Measurements from ENCODE around the gene SOX13.

Gene SOX13

GRCh38 chr1:204162494-204163074 is 89.7 kb downstream of the SOX13 start:
- peak; percentile 80 to 90 for DNase-seq (ENCODE audit: low read depth in 1 of 2, low spot score in 1 of 2)
- in situ Hi-C loops (cut with HindIII; ENCODE audit: low pct_unique_long_range_greater_than_20kb, low sequenced_read_pairs), result no loop called here

GRCh38 chr1:204166219-204166618 is 93.3 kb downstream of the SOX13 start, which contains the start of gene REN:
REN (minus strand) TSS chr1:204166337; CDS start chr1:204166293, 44 bp downstream.
- TF ChIP-seq JUND (IDR thresholded peaks at IDR 0.05; ENCODE audit: low read depth), result no peak
- in situ Hi-C loops (cut with HindIII; ENCODE audit: low pct_unique_long_range_greater_than_20kb, low sequenced_read_pairs), result no loop called here
- DNase-seq (ENCODE audit: low read depth in 1 of 2, low spot score in 1 of 2), result no peak

More at GRCh38 chr1:204162494-204163074, 89.7 kb downstream of the SOX13 start:
- TF ChIP-seq JUND (IDR thresholded peaks at IDR 0.05; ENCODE audit: low read depth), result no peak

DNA sequence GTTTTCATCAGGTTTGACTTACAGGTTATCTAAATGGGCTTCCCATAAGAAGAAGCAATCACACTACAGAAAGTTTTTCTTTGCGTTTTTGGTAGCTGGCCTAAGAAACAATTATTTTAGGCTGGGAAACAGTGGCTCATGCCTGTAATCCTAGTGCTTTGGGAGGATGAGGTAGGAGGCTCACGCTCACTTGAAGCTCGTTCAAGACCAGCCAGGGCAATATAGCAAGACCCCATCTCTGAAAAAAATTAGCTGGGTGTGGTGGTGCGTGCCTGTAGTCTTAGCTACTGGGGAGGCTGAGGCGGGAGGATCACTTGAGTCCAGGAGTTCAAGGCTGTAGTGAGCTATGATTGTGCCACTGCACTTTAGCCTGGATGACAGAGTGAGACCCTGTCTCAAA is 94.8 kb downstream of the SOX13 start:
- in situ Hi-C loops (cut with HindIII; ENCODE audit: low pct_unique_long_range_greater_than_20kb, low sequenced_read_pairs), result no loop called here
- no peak for TF ChIP-seq JUND (IDR thresholded peaks at IDR 0.05; ENCODE audit: low read depth)
- DNase-seq (ENCODE audit: low read depth in 1 of 2, low spot score in 1 of 2), result no peak

DNA sequence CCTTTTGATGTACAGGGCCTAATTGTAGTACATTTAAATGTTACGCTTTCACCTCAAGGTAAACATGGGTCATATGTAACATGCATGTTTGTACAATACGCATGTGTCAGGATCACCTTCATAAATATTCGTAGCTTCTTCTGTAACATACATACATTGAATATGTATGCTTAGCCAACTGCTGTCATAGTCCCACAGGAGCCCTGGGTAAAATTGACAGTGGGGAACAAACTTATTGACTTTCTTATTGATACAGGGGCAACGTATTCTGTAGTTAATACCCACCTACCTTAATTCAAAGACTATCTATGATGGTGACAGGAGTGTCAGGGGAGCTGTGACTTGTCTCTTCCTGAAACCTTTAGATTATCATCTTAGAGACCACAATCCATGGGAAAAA is 96.9 kb downstream of the SOX13 start:
- no peak for DNase-seq (ENCODE audit: low read depth in 1 of 2, low spot score in 1 of 2)
- in situ Hi-C loops (cut with HindIII; ENCODE audit: low pct_unique_long_range_greater_than_20kb, low sequenced_read_pairs), result no loop called here
- no peak for TF ChIP-seq JUND (IDR thresholded peaks at IDR 0.05; ENCODE audit: low read depth)

DNA sequence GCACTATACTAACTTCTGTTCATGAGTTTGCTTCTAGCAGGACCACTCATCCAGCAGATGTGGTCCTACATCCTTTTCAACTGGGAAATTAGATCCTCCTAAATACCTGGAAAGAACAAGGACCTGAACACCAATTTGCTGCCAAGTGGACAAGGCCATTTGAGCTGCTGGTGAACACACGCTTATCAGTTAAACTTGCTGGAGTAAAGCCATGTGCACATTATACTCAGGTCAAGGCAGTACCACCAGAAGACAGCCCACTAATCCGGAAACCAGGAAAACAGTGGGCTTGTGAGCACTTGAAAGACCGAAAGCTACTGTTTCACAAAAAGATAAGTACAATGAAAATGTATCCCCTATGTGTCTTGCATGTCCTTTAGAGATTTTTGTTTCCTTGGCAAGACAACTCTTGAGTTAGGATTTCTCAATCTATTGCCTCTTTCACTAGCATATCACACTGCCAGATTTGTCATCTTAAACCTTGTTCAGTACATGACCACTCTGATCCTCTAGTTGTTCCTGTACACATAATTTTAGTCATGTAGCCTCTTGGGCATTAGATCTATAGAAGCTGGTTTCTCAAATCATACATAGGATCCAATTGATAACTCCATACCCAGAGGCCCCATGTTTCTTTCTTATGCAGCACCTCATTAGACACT is 97.7 kb downstream of the SOX13 start:
- in situ Hi-C loops (cut with HindIII; ENCODE audit: low pct_unique_long_range_greater_than_20kb, low sequenced_read_pairs), result no loop called here

GRCh38 chr1:204171751-204172178 is 98.8 kb downstream of the SOX13 start:
- DNase-seq (ENCODE audit: low read depth in 1 of 2, low spot score in 1 of 2), result peak in 1 of 2 experiments; percentile 74
- in situ Hi-C loops (cut with HindIII; ENCODE audit: low pct_unique_long_range_greater_than_20kb, low sequenced_read_pairs), result no loop called here
- no peak for TF ChIP-seq JUND (IDR thresholded peaks at IDR 0.05; ENCODE audit: low read depth)

More for the DNA sequence above, 97.7 kb downstream of the SOX13 start:
- no peak for TF ChIP-seq JUND (IDR thresholded peaks at IDR 0.05; ENCODE audit: low read depth)
- DNase-seq (ENCODE audit: low read depth in 1 of 2, low spot score in 1 of 2), result no peak

DNA sequence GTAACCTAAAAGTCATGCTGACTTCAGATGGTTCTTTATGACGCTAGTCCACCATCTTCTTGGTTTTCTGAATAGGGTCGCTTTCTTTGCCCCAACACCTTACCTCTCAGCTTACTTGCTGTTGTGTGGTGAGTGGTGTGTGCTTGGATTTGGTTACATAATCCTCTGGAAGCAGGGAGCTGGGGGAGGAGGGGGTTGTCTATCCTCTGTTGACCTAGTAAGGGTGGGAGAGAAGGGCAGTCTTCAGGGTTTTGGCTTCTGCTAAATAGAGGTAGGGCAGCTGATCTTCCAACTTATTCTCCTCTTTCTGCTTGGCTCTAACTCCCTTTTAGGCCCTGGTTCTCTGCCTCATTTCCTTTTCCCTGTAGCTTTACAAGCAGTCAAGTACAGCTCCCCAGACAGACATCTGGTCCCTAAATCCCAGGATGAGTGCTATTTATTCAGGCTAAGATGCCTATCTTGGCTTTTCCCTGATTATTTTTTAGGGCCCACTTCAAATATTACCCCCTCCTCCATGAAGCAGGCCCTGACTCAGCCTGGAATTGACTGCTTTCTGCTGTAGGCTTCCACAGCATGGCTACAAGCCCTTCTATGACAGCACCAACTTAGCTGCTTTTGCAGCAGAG is 99.6 kb downstream of the SOX13 start:
- in situ Hi-C loops (cut with HindIII; ENCODE audit: low pct_unique_long_range_greater_than_20kb, low sequenced_read_pairs), result no loop called here
- DNase-seq (ENCODE audit: low read depth in 1 of 2, low spot score in 1 of 2), result no peak
- no peak for TF ChIP-seq JUND (IDR thresholded peaks at IDR 0.05; ENCODE audit: low read depth)

DNA sequence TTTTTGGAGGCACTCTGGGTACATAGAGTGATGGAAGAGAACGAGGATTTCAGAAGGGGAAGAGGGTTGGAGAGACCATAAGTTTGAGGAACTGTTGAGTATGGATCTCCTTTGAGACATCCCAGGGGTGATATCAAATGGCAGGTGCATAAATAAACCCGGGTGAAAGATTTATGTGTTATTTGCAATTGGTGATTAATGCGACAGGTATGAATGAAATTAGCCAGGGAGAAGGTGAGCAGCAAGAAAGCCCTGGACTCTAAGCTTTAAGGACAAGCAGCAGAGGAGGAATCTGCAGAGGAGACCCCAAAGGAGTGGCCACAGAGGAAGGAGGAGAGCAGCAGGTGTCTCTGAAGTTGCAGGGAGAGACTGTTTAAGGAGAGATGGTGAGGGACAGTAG is 102.0 kb downstream of the SOX13 start:
- in situ Hi-C loops (cut with HindIII; ENCODE audit: low pct_unique_long_range_greater_than_20kb, low sequenced_read_pairs), result no loop called here
- TF ChIP-seq JUND (IDR thresholded peaks at IDR 0.05; ENCODE audit: low read depth), result no peak

DNA sequence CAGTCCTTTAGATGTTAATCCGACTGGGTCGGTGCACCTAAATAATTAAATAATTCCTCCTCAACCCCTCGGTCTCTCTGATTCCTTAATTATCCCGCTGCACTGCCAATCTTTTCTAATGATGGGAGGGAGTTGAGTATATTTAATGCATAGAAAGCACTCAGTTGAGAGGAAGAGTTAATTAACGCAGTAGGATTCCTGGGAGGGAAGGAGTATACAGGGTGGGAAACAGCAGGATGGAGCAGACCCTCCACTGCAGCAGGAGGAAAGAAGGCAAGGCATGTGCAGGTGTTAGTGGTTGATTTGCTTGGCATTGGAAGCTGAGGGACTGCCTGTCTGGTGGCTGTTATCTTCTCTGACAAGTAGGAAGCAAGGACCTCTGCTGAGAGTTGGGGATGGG is 103.1 kb downstream of the SOX13 start:
- TF ChIP-seq JUND (IDR thresholded peaks at IDR 0.05; ENCODE audit: low read depth), result no peak
- in situ Hi-C loops (cut with HindIII; ENCODE audit: low pct_unique_long_range_greater_than_20kb, low sequenced_read_pairs), result no loop called here
- DNase-seq (ENCODE audit: low read depth in 1 of 2, low spot score in 1 of 2), result no peak

More for the DNA sequence above, 102.0 kb downstream of the SOX13 start:
- DNase-seq (ENCODE audit: low read depth in 1 of 2, low spot score in 1 of 2), result no peak

DNA sequence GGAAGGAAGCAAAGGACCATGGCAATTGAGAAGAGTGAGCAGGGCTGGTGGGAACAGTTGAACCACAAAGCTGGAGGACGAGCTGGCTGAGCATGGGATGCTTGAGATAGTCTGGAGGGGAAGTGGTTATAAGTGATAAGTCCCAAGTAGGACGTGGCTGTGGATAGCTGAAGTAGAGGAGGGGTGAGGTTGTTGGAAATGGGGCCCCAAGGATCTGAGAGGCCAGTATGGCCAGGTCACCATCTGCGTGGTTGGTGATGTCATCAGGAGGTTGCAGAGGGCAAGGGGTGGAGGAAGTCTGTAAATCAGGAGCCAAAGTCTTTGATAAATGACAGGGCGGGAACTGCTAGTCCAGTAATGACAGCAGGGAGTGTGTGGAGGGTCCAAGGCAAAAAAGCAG is 104.2 kb downstream of the SOX13 start:
- in situ Hi-C loops (cut with HindIII; ENCODE audit: low pct_unique_long_range_greater_than_20kb, low sequenced_read_pairs), result no loop called here
- no peak for TF ChIP-seq JUND (IDR thresholded peaks at IDR 0.05; ENCODE audit: low read depth)
- no peak for DNase-seq (ENCODE audit: low read depth in 1 of 2, low spot score in 1 of 2)
